ENCODE results near the gene MYO1D. TPM values are rescaled to one million over a fixed set of nuclear protein-coding genes. Genes with fewer than 3 reads are reported as not detected.
"Not testable (repeated sequence)": the region's sequence is repeated elsewhere in the genome, so short reads cannot be mapped to it uniquely, and the experiment has no call there.

Gene MYO1D
- total RNA-seq, 1 experiment from 2014 or later, result 206 TPM

DNA sequence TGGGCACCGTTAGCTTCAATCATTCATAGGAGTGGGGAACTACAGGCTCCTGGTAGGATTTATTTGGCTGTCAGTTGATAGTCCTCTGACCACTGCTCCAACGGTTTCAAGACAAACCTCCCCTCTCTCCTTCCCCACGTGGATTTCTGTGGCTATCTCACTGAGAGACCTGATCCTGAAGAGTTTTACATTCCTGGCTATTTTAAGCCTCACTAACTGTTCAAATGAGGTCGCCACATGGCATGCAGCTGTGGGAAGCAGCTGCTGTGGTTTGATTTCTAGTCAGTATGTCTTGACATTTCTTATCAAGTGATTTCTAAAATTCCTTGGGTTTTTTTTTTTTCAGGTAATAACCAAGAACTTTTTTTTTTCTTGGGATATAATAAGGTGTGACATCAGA, 351.8 kb downstream of the MYO1D start:
- intact Hi-C loops (cut with micrococcal nuclease; ENCODE audit: unreplicated experiment), result no loop called here
- POLR2A ChIA-PET, result no interaction called here

GRCh38 chr17:32524553-32524880, 352.4 kb downstream of the MYO1D start:
- H3K4me3 ChIP-seq (ENCODE audit: low read depth, low read length); H3K36me3 ChIP-seq (ENCODE audit: control insufficient read depth, insufficient read depth, low read length); H3K4me1 Mint-ChIP-seq (ENCODE audit: low read depth, unreplicated experiment); DNase-seq; intact Hi-C loops (cut with micrococcal nuclease; ENCODE audit: unreplicated experiment); BruUV-seq (replicated peaks); H3K4me1 ChIP-seq; POLR2A ChIA-PET; H3K27ac Mint-ChIP-seq (ENCODE audit: unreplicated experiment); H3K4me3 Mint-ChIP-seq (ENCODE audit: unreplicated experiment); H3K27me3 Mint-ChIP-seq (ENCODE audit: insufficient read depth, unreplicated experiment); H3K9me3 Mint-ChIP-seq (ENCODE audit: unreplicated experiment); H3K27me3 ChIP-seq (replicated peaks; ENCODE audit: control insufficient read depth, insufficient read depth, low read length); H3K9me3 ChIP-seq: not testable (repeated sequence)
- CTCF ChIA-PET, result interaction anchor here (0.7 kb wide), 1 partner anchor 36 kb away, joined by 5 read pairs; no protein-coding TSS in a partner anchor
- H3K36me3 Mint-ChIP-seq (ENCODE audit: insufficient read depth, unreplicated experiment), result peaks cover 62% of the 10 kb centered on the region

More for the DNA sequence above, 351.8 kb downstream of the MYO1D start:
- BruUV-seq (replicated peaks), result no TSS peak
- DNase-seq, result no peak
- H3K36me3 ChIP-seq (ENCODE audit: control insufficient read depth, insufficient read depth, low read length), result no peaks in the 10 kb centered on the region; the same call in 1 of the 2 replicates
- TF ChIP-seq, protein P1, sequence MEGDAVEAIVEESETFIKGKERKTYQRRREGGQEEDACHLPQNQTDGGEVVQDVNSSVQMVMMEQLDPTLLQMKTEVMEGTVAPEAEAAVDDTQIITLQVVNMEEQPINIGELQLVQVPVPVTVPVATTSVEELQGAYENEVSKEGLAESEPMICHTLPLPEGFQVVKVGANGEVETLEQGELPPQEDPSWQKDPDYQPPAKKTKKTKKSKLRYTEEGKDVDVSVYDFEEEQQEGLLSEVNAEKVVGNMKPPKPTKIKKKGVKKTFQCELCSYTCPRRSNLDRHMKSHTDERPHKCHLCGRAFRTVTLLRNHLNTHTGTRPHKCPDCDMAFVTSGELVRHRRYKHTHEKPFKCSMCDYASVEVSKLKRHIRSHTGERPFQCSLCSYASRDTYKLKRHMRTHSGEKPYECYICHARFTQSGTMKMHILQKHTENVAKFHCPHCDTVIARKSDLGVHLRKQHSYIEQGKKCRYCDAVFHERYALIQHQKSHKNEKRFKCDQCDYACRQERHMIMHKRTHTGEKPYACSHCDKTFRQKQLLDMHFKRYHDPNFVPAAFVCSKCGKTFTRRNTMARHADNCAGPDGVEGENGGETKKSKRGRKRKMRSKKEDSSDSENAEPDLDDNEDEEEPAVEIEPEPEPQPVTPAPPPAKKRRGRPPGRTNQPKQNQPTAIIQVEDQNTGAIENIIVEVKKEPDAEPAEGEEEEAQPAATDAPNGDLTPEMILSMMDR (IDR thresholded peaks at IDR 0.05; ENCODE audit: insufficient read depth in 1 of 2, low read depth in 1 of 2, low read length in 1 of 2, severe bottlenecking in 1 of 2, unreplicated experiment in 1 of 2), result no peak
- CTCF ChIA-PET, result interaction anchor here (0.7 kb wide), 1 partner anchor 35 kb away, joined by 5 read pairs; no protein-coding TSS in a partner anchor
- H3K4me3 Mint-ChIP-seq (ENCODE audit: unreplicated experiment), result no peak overlapping the region
- H3K36me3 Mint-ChIP-seq (ENCODE audit: insufficient read depth, unreplicated experiment), result peaks cover 57% of the 10 kb centered on the region
- no peak overlapping the region for H3K27ac Mint-ChIP-seq (ENCODE audit: unreplicated experiment)
- H3K4me1 Mint-ChIP-seq (ENCODE audit: low read depth, unreplicated experiment), result no peaks in the 10 kb centered on the region
- H3K9me3 ChIP-seq, result no peaks in the 10 kb centered on the region
- H3K4me3 ChIP-seq (ENCODE audit: low read depth, low read length), result no peak overlapping the region
- H3K27me3 ChIP-seq (replicated peaks; ENCODE audit: control insufficient read depth, insufficient read depth, low read length), result no peaks in the 10 kb centered on the region
- H3K4me1 ChIP-seq, result no peaks in the 10 kb centered on the region
- no peaks in the 10 kb centered on the region for H3K27me3 Mint-ChIP-seq (ENCODE audit: insufficient read depth, unreplicated experiment)
- no peaks in the 10 kb centered on the region for H3K9me3 Mint-ChIP-seq (ENCODE audit: unreplicated experiment)

GRCh38 chr17:32523827-32524552, 352.9 kb downstream of the MYO1D start:
- CTCF ChIA-PET, result interaction anchor here (0.7 kb wide), 1 partner anchor 36 kb away, joined by 5 read pairs; no protein-coding TSS in a partner anchor
- H3K4me1 Mint-ChIP-seq (ENCODE audit: low read depth, unreplicated experiment), result no peaks in the 10 kb centered on the region
- H3K36me3 Mint-ChIP-seq (ENCODE audit: insufficient read depth, unreplicated experiment), result peaks cover 60% of the 10 kb centered on the region
- H3K4me1 ChIP-seq, result no peaks in the 10 kb centered on the region
- no peaks in the 10 kb centered on the region for H3K9me3 ChIP-seq
- H3K9me3 Mint-ChIP-seq (ENCODE audit: unreplicated experiment), result no peaks in the 10 kb centered on the region
- BruUV-seq (replicated peaks), result no TSS peak
- POLR2A ChIA-PET, result no interaction called here
- H3K27ac Mint-ChIP-seq (ENCODE audit: unreplicated experiment), result no peak overlapping the region
- intact Hi-C loops (cut with micrococcal nuclease; ENCODE audit: unreplicated experiment), result no loop called here
- H3K4me3 ChIP-seq (ENCODE audit: low read depth, low read length), result no peak overlapping the region
- no peaks in the 10 kb centered on the region for H3K27me3 Mint-ChIP-seq (ENCODE audit: insufficient read depth, unreplicated experiment)
- H3K27me3 ChIP-seq (replicated peaks; ENCODE audit: control insufficient read depth, insufficient read depth, low read length), result no peaks in the 10 kb centered on the region
- H3K36me3 ChIP-seq (ENCODE audit: control insufficient read depth, insufficient read depth, low read length), result no peaks in the 10 kb centered on the region; the same call in 1 of the 2 replicates
- TF ChIP-seq, protein P1 (IDR thresholded peaks at IDR 0.05; ENCODE audit: insufficient read depth in 1 of 2, low read depth in 1 of 2, low read length in 1 of 2, severe bottlenecking in 1 of 2, unreplicated experiment in 1 of 2), result no peak
- no peak for DNase-seq
- H3K4me3 Mint-ChIP-seq (ENCODE audit: unreplicated experiment), result no peak overlapping the region
